PC-9 (cell line): ENCODE data around the gene ALKBH7. TPM values are rescaled to one million over a fixed set of nuclear protein-coding genes. Genes with fewer than 3 reads are reported as not detected.

ENCODE experiments used
- BruUV-seq: library from RNA; stranded (reverse); fragments of 400-500 nt; replicated peaks from 2 replicates; lab custom pipeline; 2021; lab: Mats Ljungman, UMichigan
- CTCF ChIA-PET: fragments of 300-600 bp; sonication (Branson Sonifier 250); formaldehyde crosslinking; loops from one replicate; lab custom pipeline; 2022; ENCODE audit warnings: antibody characterized with exemption; lab: Charles Lee
- POLR2A ChIA-PET: fragments of 300-600 bp; sonication (Branson Sonifier 250); formaldehyde crosslinking; loops from one replicate; lab custom pipeline; 2022; ENCODE audit warnings: antibody characterized with exemption; ENCODE audit not compliant: unreplicated experiment; lab: Charles Lee
- DNase-seq, 2 experiments: peaks; one replicate each; pipeline versions ENCODE4 v3.0.0 to v3.0.0-alpha.2; 2015 to 2022; ENCODE audit warnings: mixed read lengths in 1 of 2
- H2AFZ ChIP-seq: fragments of 200-600 bp; sonication (generic); 2 replicates; pipeline ENCODE4 v1.8.1; 2017; ENCODE audit warnings: antibody characterized with exemption
- H3F3A ChIP-seq: fragments of 200-600 bp; sonication (generic); 2 replicates; pipeline ENCODE4 v1.8.1; 2017; ENCODE audit warnings: antibody characterized with exemption, mild to moderate bottlenecking, low read depth; ENCODE audit not compliant: insufficient read depth
- H3K27ac ChIP-seq: fragments of 200-600 bp; sonication (generic); 2 replicates; pipeline ENCODE4 v1.6.1; 2016; ENCODE audit warnings: mixed run types
- H3K27me3 ChIP-seq: fragments of 200-600 bp; sonication (generic); 2 replicates; pipeline ENCODE4 v1.6.1; 2016; ENCODE audit warnings: low read depth, mixed run types; ENCODE audit not compliant: insufficient read depth
- H3K36me3 ChIP-seq: fragments of 200-600 bp; sonication (generic); 2 replicates; pipeline ENCODE4 v1.6.1; 2016; ENCODE audit warnings: low read depth, mixed run types
- H3K4me1 ChIP-seq: fragments of 200-600 bp; sonication (generic); replicated peaks from 2 replicates; pipeline ENCODE4 v1.6.1; 2016; ENCODE audit warnings: mixed run types; ENCODE audit not compliant: insufficient read depth
- H3K4me2 ChIP-seq: fragments of 200-600 bp; sonication (generic); 2 replicates; pipeline ENCODE4 v1.6.1; 2017; ENCODE audit warnings: mixed run types
- H3K4me3 ChIP-seq: fragments of 200-600 bp; sonication (generic); 2 replicates; pipeline ENCODE4 v1.6.1; 2016; ENCODE audit warnings: mixed run types
- H3K79me2 ChIP-seq: fragments of 200-600 bp; sonication (generic); 2 replicates; pipeline ENCODE4 v1.6.1; 2017; ENCODE audit warnings: low read depth, mixed run types
- H3K9me2 ChIP-seq: fragments of 200-600 bp; sonication (generic); 2 replicates; pipeline ENCODE4 v1.8.1; 2017; ENCODE audit warnings: mild to moderate bottlenecking; ENCODE audit not compliant: insufficient read depth
- H3K9me3 ChIP-seq: fragments of 200-600 bp; sonication (generic); 2 replicates; pipeline ENCODE4 v1.8.1; 2016; ENCODE audit warnings: low read depth; ENCODE audit not compliant: insufficient read depth
- H4K20me1 ChIP-seq: fragments of 200-600 bp; sonication (generic); 2 replicates; pipeline ENCODE4 v1.8.1; 2017; ENCODE audit not compliant: insufficient read depth
- EZH2 ChIP-seq: fragments of 200-600 bp; sonication (generic); IDR thresholded peaks from 2 replicates; pipeline ENCODE4 v1.8.0; 2017; ENCODE audit warnings: antibody characterized with exemption, low read depth
- intact Hi-C: fragments of 100-400 bp; cut with micrococcal nuclease; formaldehyde crosslinking; loops from one replicate; pipeline ENCODE4 v1.10.0; 2022; ENCODE audit not compliant: unreplicated experiment
- total RNA-seq: library from RNA; stranded (reverse); gene quantifications from 2 replicates; pipeline ENCODE4 v1.2.3, GENCODE V29; 2021
- TF ChIP-seq, protein P1 (sequence below): fragments of 200-600 bp; sonication (generic); conservative IDR thresholded peaks from 2 replicates; pipeline ENCODE4 v1.6.1; 2017; ENCODE audit warnings: mixed run types, antibody characterized with exemption, mild to moderate bottlenecking, moderate library complexity

Gene ALKBH7
- total RNA-seq, 1 experiment from 2014 or later, result 53.6 TPM

DNA sequence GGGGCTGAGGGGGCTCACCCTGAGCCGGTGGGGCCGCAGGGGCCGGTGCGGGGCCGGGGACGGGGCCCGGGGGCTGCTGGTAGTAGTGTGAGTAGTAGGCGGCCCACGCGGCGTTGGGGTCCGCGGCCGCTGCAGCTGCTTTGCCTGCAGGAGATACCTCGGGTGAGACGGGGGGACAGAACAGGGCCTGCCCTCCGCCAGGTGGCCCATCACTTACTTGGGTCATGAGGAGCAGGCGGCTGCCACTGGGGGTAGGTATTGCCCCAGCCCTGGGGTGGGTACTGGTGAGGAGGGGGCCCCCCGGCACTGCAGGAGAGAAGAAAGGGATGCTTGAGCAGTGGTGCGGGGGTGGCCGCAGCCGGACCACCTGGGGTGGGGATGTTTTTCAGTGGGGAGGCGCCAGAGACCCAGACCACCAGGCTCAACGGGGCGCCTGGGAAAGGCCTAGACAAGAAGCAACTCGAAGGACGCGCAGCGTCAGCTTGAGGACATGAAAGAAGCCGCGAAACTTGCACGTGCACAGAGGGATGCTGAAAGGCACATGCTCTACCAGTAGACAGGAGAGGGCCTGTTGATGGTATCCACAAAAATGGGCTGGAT lies 43.1 kb downstream of the ALKBH7 start:
- Histone ChIP-seq H2AFZ (no peak overlapping the region), H3K4me1 (no peaks in the 10 kb centered on the region), H3K9me3 (no peaks in the 10 kb centered on the region), H3K27me3 (no peaks in the 10 kb centered on the region), H3K27ac (no peak overlapping the region), H3F3A (peaks cover 2% of the 10 kb centered on the region; the same call in 1 of the 2 replicates), H4K20me1 (peaks cover 16% of the 10 kb centered on the region), H3K4me3 (no peak overlapping the region), H3K79me2 (peaks cover 6% of the 10 kb centered on the region), H3K36me3 (no peaks in the 10 kb centered on the region), H3K9me2 (no peaks in the 10 kb centered on the region), H3K4me2 (no peak overlapping the region)
- intact Hi-C loops, result no loop called here
- no peak for DNase-seq
- POLR2A ChIA-PET, result no interaction called here
- CTCF ChIA-PET, result no interaction called here
- TF ChIP-seq EZH2, result no peak
- TF ChIP-seq, protein P1, sequence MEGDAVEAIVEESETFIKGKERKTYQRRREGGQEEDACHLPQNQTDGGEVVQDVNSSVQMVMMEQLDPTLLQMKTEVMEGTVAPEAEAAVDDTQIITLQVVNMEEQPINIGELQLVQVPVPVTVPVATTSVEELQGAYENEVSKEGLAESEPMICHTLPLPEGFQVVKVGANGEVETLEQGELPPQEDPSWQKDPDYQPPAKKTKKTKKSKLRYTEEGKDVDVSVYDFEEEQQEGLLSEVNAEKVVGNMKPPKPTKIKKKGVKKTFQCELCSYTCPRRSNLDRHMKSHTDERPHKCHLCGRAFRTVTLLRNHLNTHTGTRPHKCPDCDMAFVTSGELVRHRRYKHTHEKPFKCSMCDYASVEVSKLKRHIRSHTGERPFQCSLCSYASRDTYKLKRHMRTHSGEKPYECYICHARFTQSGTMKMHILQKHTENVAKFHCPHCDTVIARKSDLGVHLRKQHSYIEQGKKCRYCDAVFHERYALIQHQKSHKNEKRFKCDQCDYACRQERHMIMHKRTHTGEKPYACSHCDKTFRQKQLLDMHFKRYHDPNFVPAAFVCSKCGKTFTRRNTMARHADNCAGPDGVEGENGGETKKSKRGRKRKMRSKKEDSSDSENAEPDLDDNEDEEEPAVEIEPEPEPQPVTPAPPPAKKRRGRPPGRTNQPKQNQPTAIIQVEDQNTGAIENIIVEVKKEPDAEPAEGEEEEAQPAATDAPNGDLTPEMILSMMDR, result no peak
- no TSS peak for BruUV-seq

DNA sequence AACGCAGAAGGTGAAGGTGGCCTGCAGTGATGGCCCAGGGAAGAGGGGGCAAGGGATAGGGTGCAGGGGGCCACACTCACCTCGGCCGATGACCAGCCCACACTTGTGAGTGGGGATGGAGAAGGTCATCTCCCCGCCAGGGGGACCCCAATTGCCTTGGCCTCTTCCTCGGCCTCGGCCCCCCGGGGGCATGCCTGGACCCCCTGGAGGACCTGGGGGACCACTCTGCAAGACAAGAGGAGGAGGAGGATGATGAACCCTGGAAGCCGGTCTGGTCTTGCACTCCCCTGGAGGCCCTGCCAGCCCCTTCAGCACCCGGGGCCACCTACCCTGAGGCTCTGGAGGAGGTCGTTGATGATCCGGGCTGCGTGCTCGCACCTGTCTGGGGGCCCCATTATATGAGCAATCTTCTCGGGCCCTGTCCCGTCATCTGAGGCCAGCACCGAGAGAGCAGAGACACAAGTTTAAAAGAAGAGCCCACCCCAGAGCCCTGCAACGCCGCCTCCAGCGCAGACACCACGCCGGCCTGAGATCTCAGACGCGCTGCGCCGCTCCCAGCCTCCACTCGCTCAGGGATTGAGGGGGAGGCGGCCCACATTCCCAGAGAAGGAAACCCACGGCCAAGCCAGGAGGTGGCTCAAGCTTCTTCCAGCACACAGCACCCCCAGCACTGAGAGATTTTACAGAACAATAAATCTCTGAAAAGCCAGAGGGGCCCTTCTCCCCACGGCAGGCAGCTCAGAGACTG lies 44.2 kb downstream of the ALKBH7 start:
- no peaks in the 10 kb centered on the region for H3K4me1 ChIP-seq
- H3F3A ChIP-seq, result no peaks in the 10 kb centered on the region; the same call in 1 of the 2 replicates
- intact Hi-C loops, result no loop called here
- ChIA-PET POLR2A (no interaction called here), CTCF (no interaction called here)
- H3K27ac ChIP-seq, result no peak overlapping the region
- peaks cover 17% of the 10 kb centered on the region for H3K79me2 ChIP-seq
- no peak for TF ChIP-seq EZH2
- TF ChIP-seq, protein P1, result no peak
- no TSS peak for BruUV-seq
- H3K4me2 ChIP-seq, result no peak overlapping the region
- no peaks in the 10 kb centered on the region for H3K36me3 ChIP-seq
- no peak overlapping the region for H2AFZ ChIP-seq
- H3K9me2 ChIP-seq, result no peaks in the 10 kb centered on the region
- H3K4me3 ChIP-seq, result no peak overlapping the region
- peaks cover 27% of the 10 kb centered on the region for H4K20me1 ChIP-seq
- H3K9me3 ChIP-seq, result no peaks in the 10 kb centered on the region
- no peak for DNase-seq
- H3K27me3 ChIP-seq, result no peaks in the 10 kb centered on the region

DNA sequence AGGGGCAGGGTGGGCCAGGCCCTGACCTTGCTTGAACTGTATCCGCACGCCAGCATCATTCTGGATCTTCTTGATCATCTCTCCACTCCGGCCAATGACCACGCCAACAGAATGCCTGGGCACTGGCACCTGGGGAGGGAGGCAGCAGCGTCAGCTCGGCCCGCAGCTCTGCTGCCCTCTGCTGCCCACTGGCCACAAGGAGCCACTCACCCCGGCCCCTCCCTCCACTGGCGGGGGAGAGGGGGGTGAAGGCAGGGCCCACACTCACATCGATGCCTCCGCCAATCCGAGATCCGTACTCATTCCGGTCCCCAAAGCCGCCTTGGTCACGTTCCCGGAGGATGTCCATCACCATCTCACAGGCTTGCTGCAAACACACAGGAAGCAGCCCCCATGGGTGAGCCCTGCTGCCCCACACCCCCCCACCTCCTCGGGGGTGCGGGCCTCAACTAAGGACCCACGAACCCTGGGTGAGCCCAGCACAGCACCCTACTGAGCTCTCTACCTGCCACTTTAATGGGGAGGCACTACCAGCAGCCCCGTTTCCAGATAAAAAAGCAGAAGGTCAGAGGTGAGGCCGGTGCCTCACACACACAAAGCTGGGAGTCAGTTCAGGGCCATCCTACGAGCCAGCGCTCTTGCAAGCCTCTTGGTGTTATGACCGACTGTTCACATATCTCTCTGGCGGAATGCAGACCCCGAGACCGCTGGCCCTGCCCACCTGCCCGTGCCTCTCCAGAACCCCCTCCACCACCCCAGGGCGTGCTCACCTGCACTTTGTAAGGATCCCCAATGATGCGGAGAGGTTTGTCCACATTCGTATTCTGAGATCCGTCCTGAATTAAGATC lies 45.3 kb downstream of the ALKBH7 start:
- no peak for DNase-seq
- BruUV-seq, result no TSS peak
- peaks cover 38% of the 10 kb centered on the region for H4K20me1 ChIP-seq
- ChIA-PET POLR2A (no interaction called here), CTCF (interaction anchor here (0.7 kb wide), 1 partner anchor 409 kb away, joined by 3 read pairs; no protein-coding TSS in a partner anchor)
- H3K27me3 ChIP-seq, result no peaks in the 10 kb centered on the region
- no peak overlapping the region for H2AFZ ChIP-seq
- intact Hi-C loops, result no loop called here
- H3K4me3 ChIP-seq, result no peak overlapping the region
- H3F3A ChIP-seq, result no peaks in the 10 kb centered on the region; the same call in 1 of the 2 replicates
- H3K9me2 ChIP-seq, result no peaks in the 10 kb centered on the region
- H3K36me3 ChIP-seq, result no peaks in the 10 kb centered on the region
- no peak for TF ChIP-seq EZH2
- TF ChIP-seq, protein P1, result no peak
- peaks cover 28% of the 10 kb centered on the region for H3K79me2 ChIP-seq
- H3K27ac ChIP-seq, result no peak overlapping the region
- H3K9me3 ChIP-seq, result no peaks in the 10 kb centered on the region
- H3K4me1 ChIP-seq, result peaks cover 7% of the 10 kb centered on the region
- no peak overlapping the region for H3K4me2 ChIP-seq
